ENCODE measurements around the gene IL22.
A peak's percentile ranks its signal among the peaks of the same experiment; 100 is the strongest.

The IL22 gene

GRCh38 chr12:68225576-68226476 is 27.6 kb downstream of the IL22 start, which contains the start of gene IL26:
Gene IL26 (minus strand): TSS chr12:68225810. CDS start chr12:68225756, 54 bp downstream.
- TF ChIP-seq POLR2AphosphoS5 (IDR thresholded peaks at IDR 0.05; ENCODE audit: low read depth): no peak
- Histone ChIP-seq H3K27ac (replicated peaks) (no peak within 1 kb of the TSS), H3K27me3 (ENCODE audit: insufficient read depth, poor library complexity, severe bottlenecking) (no peaks in the 10 kb centered on the region), H3K4me3 (replicated peaks; ENCODE audit: insufficient read depth, low read length) (no peak within 1 kb of the TSS)
- DNase-seq (ENCODE audit: low read depth in 1 of 2, low spot score in 1 of 2): no peak

GRCh38 chr12:68224613-68225285 is 28.7 kb downstream of the IL22 start:
- TF ChIP-seq POLR2AphosphoS5 (IDR thresholded peaks at IDR 0.05; ENCODE audit: low read depth): no peak
- no peak for TF ChIP-seq GABPA (IDR thresholded peaks at IDR 0.05; ENCODE audit: low read depth)
- no peak for TF ChIP-seq REST (IDR thresholded peaks at IDR 0.05; ENCODE audit: insufficient replicate concordance, low read depth)
- TF ChIP-seq CTCF (IDR thresholded peaks at IDR 0.05; ENCODE audit: insufficient read depth, low read length): no peak
- no peak overlapping the region for H3K27ac ChIP-seq (replicated peaks)
- DNase-seq (ENCODE audit: low read depth in 1 of 2, low spot score in 1 of 2): no peak
- H3K4me3 ChIP-seq (replicated peaks; ENCODE audit: insufficient read depth, low read length): no peak overlapping the region
- H3K27me3 ChIP-seq (ENCODE audit: insufficient read depth, poor library complexity, severe bottlenecking): no peaks in the 10 kb centered on the region

- no peak overlapping the region for H3K4me3 ChIP-seq (replicated peaks; ENCODE audit: insufficient read depth, low read length)
- TF ChIP-seq SPI1 (IDR thresholded peaks at IDR 0.05; ENCODE audit: borderline replicate concordance, low read depth) (no peak), CTCF (IDR thresholded peaks at IDR 0.05; ENCODE audit: insufficient read depth, low read length) (peak; percentile 76), POLR2AphosphoS5 (IDR thresholded peaks at IDR 0.05; ENCODE audit: low read depth) (no peak), REST (IDR thresholded peaks at IDR 0.05; ENCODE audit: insufficient replicate concordance, low read depth) (no peak), GABPA (IDR thresholded peaks at IDR 0.05; ENCODE audit: low read depth) (no peak)
- no peak overlapping the region for H3K27ac ChIP-seq (replicated peaks)
Measured at GRCh38 chr12:68223067-68223747, 30.2 kb downstream of the IL22 start.

GRCh38 chr12:68222326-68222725 is 31.1 kb downstream of the IL22 start:
- peaks cover 2% of the 10 kb centered on the region for H3K27me3 ChIP-seq (ENCODE audit: insufficient read depth, poor library complexity, severe bottlenecking)
- TF ChIP-seq GABPA (IDR thresholded peaks at IDR 0.05; ENCODE audit: low read depth) (no peak), SPI1 (IDR thresholded peaks at IDR 0.05; ENCODE audit: borderline replicate concordance, low read depth) (no peak), CTCF (IDR thresholded peaks at IDR 0.05; ENCODE audit: insufficient read depth, low read length) (no peak), REST (IDR thresholded peaks at IDR 0.05; ENCODE audit: insufficient replicate concordance, low read depth) (no peak), POLR2AphosphoS5 (IDR thresholded peaks at IDR 0.05; ENCODE audit: low read depth) (no peak)
- no peak overlapping the region for H3K27ac ChIP-seq (replicated peaks)
- H3K4me3 ChIP-seq (replicated peaks; ENCODE audit: insufficient read depth, low read length): no peak overlapping the region
- DNase-seq (ENCODE audit: low read depth in 1 of 2, low spot score in 1 of 2): no peak

More at GRCh38 chr12:68223067-68223747, 30.2 kb downstream of the IL22 start:
- DNase-seq (ENCODE audit: low read depth in 1 of 2, low spot score in 1 of 2): peak; percentile 52 to 74
- H3K27me3 ChIP-seq (ENCODE audit: insufficient read depth, poor library complexity, severe bottlenecking): no peaks in the 10 kb centered on the region

All from HL-60 (cell line).